SU-DHL-6 (cell line): ENCODE results near the gene B4GALT3.

ENCODE experiments used
- EZH2phosphoT487 ChIP-seq: fragments of 200-600 bp; sonication (generic), shearing (Covaris generic); conservative IDR thresholded peaks from 2 replicates; pipeline ENCODE4 v1.6.1; 2018; ENCODE audit warnings: mild to moderate bottlenecking, antibody characterized with exemption, low read length, moderate library complexity, mixed read lengths
- TF ChIP-seq, protein P1 (sequence below): fragments of 200-600 bp; sonication (generic); IDR thresholded peaks from one replicate; pipeline ENCODE4 v1.5.1; 2017; ENCODE audit warnings: antibody characterized with exemption, mild to moderate bottlenecking, low read length, moderate library complexity; ENCODE audit not compliant: insufficient read depth, poor library complexity, severe bottlenecking

- TF ChIP-seq, protein P1, sequence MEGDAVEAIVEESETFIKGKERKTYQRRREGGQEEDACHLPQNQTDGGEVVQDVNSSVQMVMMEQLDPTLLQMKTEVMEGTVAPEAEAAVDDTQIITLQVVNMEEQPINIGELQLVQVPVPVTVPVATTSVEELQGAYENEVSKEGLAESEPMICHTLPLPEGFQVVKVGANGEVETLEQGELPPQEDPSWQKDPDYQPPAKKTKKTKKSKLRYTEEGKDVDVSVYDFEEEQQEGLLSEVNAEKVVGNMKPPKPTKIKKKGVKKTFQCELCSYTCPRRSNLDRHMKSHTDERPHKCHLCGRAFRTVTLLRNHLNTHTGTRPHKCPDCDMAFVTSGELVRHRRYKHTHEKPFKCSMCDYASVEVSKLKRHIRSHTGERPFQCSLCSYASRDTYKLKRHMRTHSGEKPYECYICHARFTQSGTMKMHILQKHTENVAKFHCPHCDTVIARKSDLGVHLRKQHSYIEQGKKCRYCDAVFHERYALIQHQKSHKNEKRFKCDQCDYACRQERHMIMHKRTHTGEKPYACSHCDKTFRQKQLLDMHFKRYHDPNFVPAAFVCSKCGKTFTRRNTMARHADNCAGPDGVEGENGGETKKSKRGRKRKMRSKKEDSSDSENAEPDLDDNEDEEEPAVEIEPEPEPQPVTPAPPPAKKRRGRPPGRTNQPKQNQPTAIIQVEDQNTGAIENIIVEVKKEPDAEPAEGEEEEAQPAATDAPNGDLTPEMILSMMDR = no peak
- no peak for TF ChIP-seq EZH2phosphoT487
Observed at GRCh38 chr1:161215076-161215475, 37.8 kb upstream of the B4GALT3 start, which contains the start of gene FCER1G.
